Body of pancreas (tissue), 4 donors: Measurements from ENCODE around the gene PRTFDC1.

Experiments
- POLR2A ChIP-seq, 3 donors: fragments of 450-650 bp; IDR thresholded peaks; one replicate each; pipeline ENCODE4 v1.6.1; 2016; ENCODE audit warnings: antibody characterized with exemption in 3 of 3, mild to moderate bottlenecking in 2 of 3
- TF ChIP-seq, protein P1 (sequence below), 7 experiments: fragments of 450-650 bp in 4 of 7; fragments of 200-600 bp in 3 of 7; sonication (generic) in 3 of 7; IDR thresholded peaks; one replicate each; pipeline ENCODE4 v1.5.1; 2016 to 2019; ENCODE audit warnings: antibody characterized with exemption in 7 of 7

DNA sequence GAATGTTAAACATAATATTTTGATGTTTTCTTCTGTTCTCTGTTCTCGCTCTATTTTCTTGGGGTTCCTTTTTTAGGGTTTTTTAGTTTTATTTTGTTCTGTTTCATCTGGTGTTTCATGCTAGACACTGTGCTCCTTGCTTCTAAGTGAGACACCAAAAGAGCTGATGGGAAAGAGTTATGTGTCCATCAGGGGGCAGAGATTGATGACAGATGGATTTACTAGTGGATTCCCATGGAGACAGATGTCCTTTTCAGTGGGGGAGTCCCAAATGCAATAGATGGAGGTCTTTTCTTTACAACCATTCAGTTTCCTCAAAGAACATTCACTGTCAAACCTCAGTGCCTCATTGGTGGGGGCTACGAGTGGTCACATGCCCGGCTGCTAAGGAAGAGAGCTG is 34.9 kb downstream of the PRTFDC1 start:
- TF ChIP-seq, protein P1, sequence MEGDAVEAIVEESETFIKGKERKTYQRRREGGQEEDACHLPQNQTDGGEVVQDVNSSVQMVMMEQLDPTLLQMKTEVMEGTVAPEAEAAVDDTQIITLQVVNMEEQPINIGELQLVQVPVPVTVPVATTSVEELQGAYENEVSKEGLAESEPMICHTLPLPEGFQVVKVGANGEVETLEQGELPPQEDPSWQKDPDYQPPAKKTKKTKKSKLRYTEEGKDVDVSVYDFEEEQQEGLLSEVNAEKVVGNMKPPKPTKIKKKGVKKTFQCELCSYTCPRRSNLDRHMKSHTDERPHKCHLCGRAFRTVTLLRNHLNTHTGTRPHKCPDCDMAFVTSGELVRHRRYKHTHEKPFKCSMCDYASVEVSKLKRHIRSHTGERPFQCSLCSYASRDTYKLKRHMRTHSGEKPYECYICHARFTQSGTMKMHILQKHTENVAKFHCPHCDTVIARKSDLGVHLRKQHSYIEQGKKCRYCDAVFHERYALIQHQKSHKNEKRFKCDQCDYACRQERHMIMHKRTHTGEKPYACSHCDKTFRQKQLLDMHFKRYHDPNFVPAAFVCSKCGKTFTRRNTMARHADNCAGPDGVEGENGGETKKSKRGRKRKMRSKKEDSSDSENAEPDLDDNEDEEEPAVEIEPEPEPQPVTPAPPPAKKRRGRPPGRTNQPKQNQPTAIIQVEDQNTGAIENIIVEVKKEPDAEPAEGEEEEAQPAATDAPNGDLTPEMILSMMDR (IDR thresholded peaks at IDR 0.05): no peak
- TF ChIP-seq POLR2A (IDR thresholded peaks at IDR 0.05): no peak
